Right lobe of liver (tissue), 4 donors: ENCODE data around the gene PCSK6.

Experiments used
- CTCF ChIP-seq, 4 donors: fragments of 200-600 bp in 3 of 4; fragments of 450-650 bp in 1 of 4; IDR thresholded peaks; one replicate each; pipeline versions ENCODE4 v1.5.1 to v1.8.0; 2016 to 2022; ENCODE audit warnings: antibody characterized with exemption in 4 of 4, mild to moderate bottlenecking in 2 of 4
- POLR2A ChIP-seq: fragments of 450-650 bp; IDR thresholded peaks from one replicate; pipeline ENCODE4 v1.6.1; 2017; ENCODE audit warnings: antibody characterized with exemption, mild to moderate bottlenecking
- donor health status: DM: no; HTN: no; CAD: no.
- donor health status: DM: no; HTN: no; CAD: no.
- donor health status: DM: no; HTN: yes; CAD: no.

GRCh38 chr15:101464999-101465669 is 24.4 kb downstream of the PCSK6 start:
- TF ChIP-seq CTCF (IDR thresholded peaks at IDR 0.05) (no peak), POLR2A (no peak)
